ENCODE results near the gene DNAAF5. TPM values are rescaled to one million over a fixed set of nuclear protein-coding genes. Genes with fewer than 3 reads are reported as not detected.

Gene DNAAF5
- total and polyA plus RNA-seq, 2 of the 4 experiments (the other 2 are of a cell fraction): 12.4 to 32.6 TPM

DNA sequence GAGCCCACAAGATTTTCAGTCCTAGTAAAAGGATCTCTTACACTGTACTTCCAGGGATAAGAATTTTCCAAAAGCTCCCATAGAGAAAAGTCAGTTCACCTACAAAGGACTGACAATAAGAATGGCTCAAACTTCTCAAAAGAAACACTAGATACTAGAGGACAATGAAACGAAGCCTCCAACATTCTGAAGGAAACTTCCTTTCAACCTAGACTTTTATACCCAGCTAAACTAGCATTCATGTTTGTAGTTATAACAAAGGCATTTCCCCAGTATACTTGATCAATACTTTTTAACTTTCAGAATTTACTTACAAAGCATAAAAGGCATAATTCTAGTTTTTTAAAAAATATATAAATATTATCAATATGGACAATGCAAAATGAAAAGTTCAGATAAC, 41.0 kb upstream of the DNAAF5 start:
- no peaks in the 10 kb centered on the region for H3K27me3 ChIP-seq (ENCODE audit: control insufficient read depth, insufficient read depth, low read length)
- in situ Hi-C loops (cut with MboI; ENCODE audit: low sequenced_read_pairs): no loop called here
- H4K20me1 ChIP-seq (ENCODE audit: insufficient read depth, low read length): no peaks in the 10 kb centered on the region
- H3K4ac ChIP-seq (ENCODE audit: low read depth, low read length): no peak overlapping the region
- H4K8ac ChIP-seq (ENCODE audit: low read depth in 2 of 2, low read length in 2 of 2): no peak overlapping the region
- no peak overlapping the region for H3K14ac ChIP-seq (replicated peaks; ENCODE audit: low read depth, low read length)
- no peak overlapping the region for H3K4me2 ChIP-seq (ENCODE audit: low read depth, low read length)
- no peak overlapping the region for H2BK15ac ChIP-seq (ENCODE audit: low read depth, low read length)
- no peaks in the 10 kb centered on the region for H3K4me1 ChIP-seq (ENCODE audit: control insufficient read depth, insufficient read depth, low read length)
- H3K9ac ChIP-seq (ENCODE audit: low read depth, low read length): no peak overlapping the region
- ChIA-PET CTCF (no interaction called here), POLR2A (ENCODE audit: unreplicated experiment) (no interaction called here)
- no peak overlapping the region for H3K27ac ChIP-seq (ENCODE audit: insufficient read depth, low read length)
- H3K79me1 ChIP-seq (ENCODE audit: low read depth in 1 of 2, low read length in 2 of 2): no peaks in the 10 kb centered on the region
- dilution Hi-C loops (cut with HindIII; ENCODE audit: low sequenced_read_pairs, unreplicated experiment): no loop called here
- H3K9me3 ChIP-seq (ENCODE audit: control insufficient read depth, insufficient read depth, low read length): peaks cover 24% of the 10 kb centered on the region
- BruUV-seq (replicated peaks): no TSS peak
- H3K23ac ChIP-seq (ENCODE audit: low read depth, low read length): no peak overlapping the region
- intact Hi-C loops (cut with micrococcal nuclease): no loop called here
- H4K5ac ChIP-seq (ENCODE audit: low read depth, low read length): no peak overlapping the region
- H2AK5ac ChIP-seq (ENCODE audit: low read depth, low read length): no peak overlapping the region
- no peak overlapping the region for H2BK5ac ChIP-seq (ENCODE audit: low read depth, low read length, poor library complexity, severe bottlenecking)
- DNase-seq (no peak), ATAC-seq (ENCODE audit: low read depth) (no peak)
- H3K9me1 ChIP-seq (ENCODE audit: insufficient read depth, low read length): no peaks in the 10 kb centered on the region
- H2BK120ac ChIP-seq (ENCODE audit: low read depth, low read length): no peak overlapping the region
- no peak overlapping the region for H2BK20ac ChIP-seq (ENCODE audit: low read depth, low read length)
- WGBS, 2 experiments (ENCODE audit: extremely low coverage in 2 of 2, insufficient read length in 1 of 2): no CpG with 5 or more reads among the region's 1 CpG
- no peak overlapping the region for H2AK9ac ChIP-seq (replicated peaks; ENCODE audit: low read depth, low read length, poor library complexity)
- H3K4me3 ChIP-seq (ENCODE audit: insufficient read depth, low read depth, low read length): no peak overlapping the region
- no peak for TF ChIP-seq CEBPB (IDR thresholded peaks at IDR 0.05; ENCODE audit: low read depth, low read length)
- no peak for TF ChIP-seq SMC3 (IDR thresholded peaks at IDR 0.05; ENCODE audit: low read depth, low read length)
- TF ChIP-seq BHLHE40 (IDR thresholded peaks at IDR 0.05; ENCODE audit: low read depth, low read length): no peak
- TF ChIP-seq RFX5 (IDR thresholded peaks at IDR 0.05; ENCODE audit: low read depth, low read length): no peak
- TF ChIP-seq NFE2L2 (IDR thresholded peaks at IDR 0.05; ENCODE audit: low read depth, low read length): no peak
- no peak for TF ChIP-seq POLR2A (IDR thresholded peaks at IDR 0.05; ENCODE audit: low read depth, low read length)
- TF ChIP-seq, protein P1, sequence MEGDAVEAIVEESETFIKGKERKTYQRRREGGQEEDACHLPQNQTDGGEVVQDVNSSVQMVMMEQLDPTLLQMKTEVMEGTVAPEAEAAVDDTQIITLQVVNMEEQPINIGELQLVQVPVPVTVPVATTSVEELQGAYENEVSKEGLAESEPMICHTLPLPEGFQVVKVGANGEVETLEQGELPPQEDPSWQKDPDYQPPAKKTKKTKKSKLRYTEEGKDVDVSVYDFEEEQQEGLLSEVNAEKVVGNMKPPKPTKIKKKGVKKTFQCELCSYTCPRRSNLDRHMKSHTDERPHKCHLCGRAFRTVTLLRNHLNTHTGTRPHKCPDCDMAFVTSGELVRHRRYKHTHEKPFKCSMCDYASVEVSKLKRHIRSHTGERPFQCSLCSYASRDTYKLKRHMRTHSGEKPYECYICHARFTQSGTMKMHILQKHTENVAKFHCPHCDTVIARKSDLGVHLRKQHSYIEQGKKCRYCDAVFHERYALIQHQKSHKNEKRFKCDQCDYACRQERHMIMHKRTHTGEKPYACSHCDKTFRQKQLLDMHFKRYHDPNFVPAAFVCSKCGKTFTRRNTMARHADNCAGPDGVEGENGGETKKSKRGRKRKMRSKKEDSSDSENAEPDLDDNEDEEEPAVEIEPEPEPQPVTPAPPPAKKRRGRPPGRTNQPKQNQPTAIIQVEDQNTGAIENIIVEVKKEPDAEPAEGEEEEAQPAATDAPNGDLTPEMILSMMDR (conservative IDR thresholded peaks at IDR 0.05; ENCODE audit: low read depth, low read length): no peak
- no peak for TF ChIP-seq RAD21 (IDR thresholded peaks at IDR 0.05; ENCODE audit: low read length)
- TF ChIP-seq MXI1 (IDR thresholded peaks at IDR 0.05; ENCODE audit: borderline replicate concordance, low read depth, low read length): no peak
- TF ChIP-seq MAFK (IDR thresholded peaks at IDR 0.05; ENCODE audit: low read depth, low read length): no peak
- TF ChIP-seq, protein P2, sequence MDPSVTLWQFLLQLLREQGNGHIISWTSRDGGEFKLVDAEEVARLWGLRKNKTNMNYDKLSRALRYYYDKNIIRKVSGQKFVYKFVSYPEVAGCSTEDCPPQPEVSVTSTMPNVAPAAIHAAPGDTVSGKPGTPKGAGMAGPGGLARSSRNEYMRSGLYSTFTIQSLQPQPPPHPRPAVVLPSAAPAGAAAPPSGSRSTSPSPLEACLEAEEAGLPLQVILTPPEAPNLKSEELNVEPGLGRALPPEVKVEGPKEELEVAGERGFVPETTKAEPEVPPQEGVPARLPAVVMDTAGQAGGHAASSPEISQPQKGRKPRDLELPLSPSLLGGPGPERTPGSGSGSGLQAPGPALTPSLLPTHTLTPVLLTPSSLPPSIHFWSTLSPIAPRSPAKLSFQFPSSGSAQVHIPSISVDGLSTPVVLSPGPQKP (IDR thresholded peaks at IDR 0.05; ENCODE audit: borderline replicate concordance, low read depth, low read length): no peak
- no peak for TF ChIP-seq FOS (IDR thresholded peaks at IDR 0.05; ENCODE audit: low read depth, low read length)
- TF ChIP-seq CHD1 (IDR thresholded peaks at IDR 0.05; ENCODE audit: low read depth, low read length): no peak
- no peak overlapping the region for H3K18ac ChIP-seq (ENCODE audit: low read depth, low read length)
- H3K36me3 ChIP-seq (ENCODE audit: control insufficient read depth, insufficient read depth, low read length): no peaks in the 10 kb centered on the region
- H2AFZ ChIP-seq (replicated peaks; ENCODE audit: low read length, poor library complexity): no peak overlapping the region
- H3K56ac ChIP-seq (ENCODE audit: extremely low read depth, insufficient read depth, low read length): no peak overlapping the region
- no peak overlapping the region for H4K91ac ChIP-seq (ENCODE audit: insufficient read depth, low read depth, low read length)
